Fibroblast of lung (primary cell): ENCODE measurements around the gene ZFAND2A. TPM values are rescaled to one million over a fixed set of nuclear protein-coding genes. Genes with fewer than 3 reads are reported as not detected.

Experiments used
- DNase-seq, 2 donors: peaks; one replicate each; pipeline versions ENCODE4 v3.0.0 to v3.0.0-alpha.2; 2010; ENCODE audit warnings: low read depth in 2 of 2
- H2AFZ ChIP-seq: 2 replicates; pipeline ENCODE4 v1.5.1; 2012; ENCODE audit warnings: low read length, control low read depth, inconsistent platforms
- H3K27ac ChIP-seq: 2 replicates; pipeline ENCODE4 v1.5.1; 2011; ENCODE audit warnings: low read length, control low read depth; ENCODE audit not compliant: insufficient read depth
- H3K27me3 ChIP-seq: 2 replicates; pipeline ENCODE4 v1.5.1; 2011; ENCODE audit warnings: mild to moderate bottlenecking, low read length; ENCODE audit not compliant: control insufficient read depth, insufficient read depth
- H3K36me3 ChIP-seq: 2 replicates; pipeline ENCODE4 v1.5.1; 2011; ENCODE audit warnings: low read length; ENCODE audit not compliant: control insufficient read depth, insufficient read depth
- H3K4me1 ChIP-seq: 2 replicates; pipeline ENCODE4 v1.5.1; 2011; ENCODE audit warnings: low read length; ENCODE audit not compliant: control insufficient read depth, insufficient read depth; ENCODE audit errors: extremely low read depth
- H3K4me2 ChIP-seq: 2 replicates; pipeline ENCODE4 v1.5.1; 2011; ENCODE audit warnings: low read length, control low read depth; ENCODE audit not compliant: insufficient read depth; ENCODE audit errors: extremely low read depth
- H3K4me3 ChIP-seq, 4 experiments: fragments of 200-600 bp in 1 of 4; sonication (generic) in 1 of 4; replicated peaks in 1 of 4; 2 replicates each; pipeline ENCODE4 v1.5.1; 2011 to 2016; ENCODE audit warnings: low read length in 4 of 4, low read depth in 3 of 4, mild to moderate bottlenecking in 3 of 4, control low read depth in 2 of 4, inconsistent platforms in 1 of 4, mixed read lengths in 1 of 4; ENCODE audit not compliant: insufficient read depth in 1 of 4; ENCODE audit errors: control extremely low read depth in 1 of 4
- H3K79me2 ChIP-seq: 2 replicates; pipeline ENCODE4 v1.5.1; 2012; ENCODE audit warnings: mild to moderate bottlenecking, low read length, inconsistent platforms; ENCODE audit not compliant: control insufficient read depth, insufficient read depth
- H3K9ac ChIP-seq: 2 replicates; pipeline ENCODE4 v1.5.1; 2011; ENCODE audit warnings: mild to moderate bottlenecking, low read length, control low read depth; ENCODE audit not compliant: insufficient read depth
- H3K9me3 ChIP-seq: 2 replicates; pipeline ENCODE4 v1.5.1; 2012; ENCODE audit warnings: low read depth, low read length; ENCODE audit not compliant: control insufficient read depth, insufficient read depth
- H4K20me1 ChIP-seq: 2 replicates; pipeline ENCODE4 v1.5.1; 2011; ENCODE audit warnings: low read length; ENCODE audit not compliant: control insufficient read depth, insufficient read depth; ENCODE audit errors: extremely low read depth
- EZH2 ChIP-seq: IDR thresholded peaks from 2 replicates; pipeline ENCODE4 v1.5.1; 2012; ENCODE audit warnings: low read length, control low read depth, mild to moderate bottlenecking; ENCODE audit errors: missing control alignments
- polyA plus RNA-seq, 2 donors: library from polyadenylated mRNA; depleted of rRNA in 1 of 2; stranded (reverse) in 1 of 2; unstranded in 1 of 2; fragments of >200 nt; gene quantifications; 2 replicates each; pipeline ENCODE4 v1.2.1, GENCODE V29; 2011 to 2012; ENCODE audit warnings: missing spikeins in 1 of 2
- total RNA-seq: library from RNA; depleted of rRNA; stranded (reverse); fragments of >200 nt; gene quantifications from 2 replicates; pipeline ENCODE4 v1.2.1, GENCODE V29; 2014
- TF ChIP-seq, protein P1 (sequence below), 2 donors: IDR thresholded peaks in 1 of 2; conservative IDR thresholded peaks in 1 of 2; 1 replicate in 1 of 2; 2 replicates in 1 of 2; pipeline ENCODE4 v1.5.1; 2011 to 2012; ENCODE audit warnings: low read length in 2 of 2, control low read depth in 1 of 2, inconsistent platforms in 1 of 2, low read depth in 1 of 2, mild to moderate bottlenecking in 1 of 2

The ZFAND2A gene
- total and polyA plus RNA-seq, 2 donors (not counting 1 experiment from before 2014, with no cell fraction given), result 20.5 to 35.1 TPM

DNA sequence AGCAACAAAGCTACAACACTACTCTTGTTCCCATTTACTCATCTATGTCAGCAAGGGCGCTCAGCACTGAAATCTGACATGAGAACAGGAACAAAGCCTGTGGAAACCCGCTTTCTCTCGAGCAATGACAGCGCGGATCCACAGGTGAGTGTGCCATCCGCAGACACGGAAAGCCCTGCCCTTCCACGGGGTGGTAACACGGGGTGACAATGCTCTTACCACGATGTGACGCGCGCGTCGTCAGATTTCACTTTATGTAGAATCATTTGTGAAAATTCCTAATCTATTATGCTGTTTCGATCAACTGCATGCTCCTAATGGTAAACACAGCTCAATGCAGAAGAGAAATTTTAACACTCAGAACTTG lies 34.4 kb downstream of the ZFAND2A start:
- Histone ChIP-seq H3K9ac (no peak overlapping the region), H3K9me3 (no peaks in the 10 kb centered on the region), H3K79me2 (peaks cover 2% of the 10 kb centered on the region), H3K27me3 (no peaks in the 10 kb centered on the region), H4K20me1 (no peaks in the 10 kb centered on the region), H3K4me3 (no peak overlapping the region), H3K4me2 (no peak overlapping the region), H3K27ac (no peak overlapping the region), H3K36me3 (peaks cover 2% of the 10 kb centered on the region), H3K4me1 (peaks cover 7% of the 10 kb centered on the region), H2AFZ (no peak overlapping the region)
- DNase-seq, result no peak
- TF ChIP-seq, protein P1, sequence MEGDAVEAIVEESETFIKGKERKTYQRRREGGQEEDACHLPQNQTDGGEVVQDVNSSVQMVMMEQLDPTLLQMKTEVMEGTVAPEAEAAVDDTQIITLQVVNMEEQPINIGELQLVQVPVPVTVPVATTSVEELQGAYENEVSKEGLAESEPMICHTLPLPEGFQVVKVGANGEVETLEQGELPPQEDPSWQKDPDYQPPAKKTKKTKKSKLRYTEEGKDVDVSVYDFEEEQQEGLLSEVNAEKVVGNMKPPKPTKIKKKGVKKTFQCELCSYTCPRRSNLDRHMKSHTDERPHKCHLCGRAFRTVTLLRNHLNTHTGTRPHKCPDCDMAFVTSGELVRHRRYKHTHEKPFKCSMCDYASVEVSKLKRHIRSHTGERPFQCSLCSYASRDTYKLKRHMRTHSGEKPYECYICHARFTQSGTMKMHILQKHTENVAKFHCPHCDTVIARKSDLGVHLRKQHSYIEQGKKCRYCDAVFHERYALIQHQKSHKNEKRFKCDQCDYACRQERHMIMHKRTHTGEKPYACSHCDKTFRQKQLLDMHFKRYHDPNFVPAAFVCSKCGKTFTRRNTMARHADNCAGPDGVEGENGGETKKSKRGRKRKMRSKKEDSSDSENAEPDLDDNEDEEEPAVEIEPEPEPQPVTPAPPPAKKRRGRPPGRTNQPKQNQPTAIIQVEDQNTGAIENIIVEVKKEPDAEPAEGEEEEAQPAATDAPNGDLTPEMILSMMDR (conservative IDR thresholded peaks at IDR 0.05 in 1 of 2, IDR thresholded peaks at IDR 0.05 in 1 of 2; ENCODE audit: low read depth in 1 of 2, low read length in 2 of 2), result no peak
- no peak for TF ChIP-seq EZH2

DNA sequence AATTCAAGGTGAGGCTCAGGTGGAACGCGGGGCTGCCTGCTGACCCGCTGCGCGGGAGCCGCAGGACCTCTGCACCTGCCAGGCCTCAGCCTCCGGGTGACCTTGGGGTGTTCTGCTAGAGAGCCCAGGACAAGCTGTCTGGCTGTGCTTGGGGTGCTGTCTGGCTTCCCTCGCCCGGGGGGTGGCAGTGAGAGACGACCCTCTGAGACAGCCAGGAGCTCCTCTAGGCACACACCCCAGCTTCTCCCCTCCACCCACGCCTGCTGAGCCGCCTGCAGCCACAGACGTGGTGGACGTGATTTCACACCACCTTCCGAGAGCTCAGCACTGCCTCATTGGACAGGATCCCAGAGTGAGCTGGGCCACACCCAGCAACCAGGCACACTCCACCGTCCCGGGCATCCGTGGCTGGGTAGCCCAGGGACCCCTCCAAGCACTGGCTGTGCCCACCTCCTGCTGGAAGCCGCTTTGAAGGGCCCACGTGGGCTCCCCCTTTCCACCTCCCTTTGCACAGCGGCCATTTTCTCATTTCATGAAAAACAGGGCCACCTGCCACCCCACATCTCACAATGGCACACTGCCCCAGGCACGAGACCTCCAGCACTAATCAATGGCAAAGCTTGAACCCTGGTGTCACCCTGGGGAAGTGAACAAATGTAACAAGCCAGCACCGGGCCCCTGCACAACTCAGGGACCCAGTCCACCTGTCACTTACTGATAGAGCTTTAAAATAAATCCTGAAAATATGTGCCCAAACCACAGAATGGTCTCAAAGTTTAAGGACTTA lies 35.0 kb downstream of the ZFAND2A start:
- Histone ChIP-seq H3K27ac (no peak overlapping the region), H3K27me3 (no peaks in the 10 kb centered on the region), H4K20me1 (no peaks in the 10 kb centered on the region), H3K79me2 (peaks cover 2% of the 10 kb centered on the region), H3K4me3 (peak overlapping the region in 1 of 4 experiments; percentile 41), H2AFZ (no peak overlapping the region), H3K4me2 (peak overlapping the region; percentile 51), H3K36me3 (peaks cover 2% of the 10 kb centered on the region), H3K4me1 (peaks cover 7% of the 10 kb centered on the region), H3K9me3 (no peaks in the 10 kb centered on the region), H3K9ac (no peak overlapping the region)
- TF ChIP-seq, protein P1 (conservative IDR thresholded peaks at IDR 0.05 in 1 of 2, IDR thresholded peaks at IDR 0.05 in 1 of 2; ENCODE audit: low read depth in 1 of 2, low read length in 2 of 2), result no peak
- TF ChIP-seq EZH2, result no peak
- DNase-seq, result peak in 1 of 2 donors; percentile 17

DNA sequence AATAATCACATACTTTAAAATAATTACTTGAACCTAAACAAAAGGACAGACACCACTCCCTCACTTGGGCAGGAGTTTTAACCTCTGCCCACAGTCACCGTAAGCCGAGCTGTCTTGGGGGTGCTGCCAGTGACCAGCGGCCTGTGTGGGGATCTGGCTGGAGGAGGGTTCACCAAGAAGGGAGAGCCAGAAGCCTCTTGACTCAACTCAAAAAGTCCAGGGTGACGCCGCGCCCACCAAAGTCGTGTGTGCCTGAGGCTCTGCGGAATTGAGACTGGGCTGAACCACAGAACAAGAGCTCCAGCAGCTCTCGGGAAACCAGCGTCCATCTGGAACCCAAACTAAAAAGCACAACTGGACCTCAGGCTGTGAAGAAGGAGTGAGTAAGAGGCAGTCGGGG lies 35.8 kb downstream of the ZFAND2A start:
- H2AFZ ChIP-seq, result peak overlapping the region; percentile 14
- peak overlapping the region; percentile 9 for H3K9ac ChIP-seq
- peaks cover 2% of the 10 kb centered on the region for H3K36me3 ChIP-seq
- H3K27me3 ChIP-seq, result no peaks in the 10 kb centered on the region
- H3K79me2 ChIP-seq, result peaks cover 2% of the 10 kb centered on the region
- DNase-seq, result peak in 1 of 2 donors; percentile 24
- TF ChIP-seq EZH2, result no peak
- TF ChIP-seq, protein P1 (conservative IDR thresholded peaks at IDR 0.05 in 1 of 2, IDR thresholded peaks at IDR 0.05 in 1 of 2; ENCODE audit: low read depth in 1 of 2, low read length in 2 of 2), result no peak
- H3K9me3 ChIP-seq, result no peaks in the 10 kb centered on the region
- peaks cover 7% of the 10 kb centered on the region for H3K4me1 ChIP-seq
- H3K27ac ChIP-seq, result peak overlapping the region; percentile 47
- no peaks in the 10 kb centered on the region for H4K20me1 ChIP-seq
- H3K4me2 ChIP-seq, result peak overlapping the region; percentile 78
- H3K4me3 ChIP-seq, result peak overlapping the region in 1 of 4 experiments; percentile 51
